Suprapubic skin (tissue), 4 donors: ENCODE data around the gene MAN2B2. TPM values are rescaled to one million over a fixed set of nuclear protein-coding genes. Genes with fewer than 3 reads are reported as not detected.

Source experiments
- DNase-seq, 2 donors: peaks; one replicate each; pipeline ENCODE4 v3.0.0-alpha.2; 2019; ENCODE audit warnings: low spot score in 2 of 2
- H3K27ac ChIP-seq: fragments of 200-600 bp; sonication (generic); one replicate; pipeline ENCODE4 v1.5.1; 2019
- H3K27me3 ChIP-seq: fragments of 200-600 bp; sonication (generic); one replicate; pipeline ENCODE4 v1.5.1; 2019
- H3K36me3 ChIP-seq: fragments of 200-600 bp; sonication (generic); one replicate; pipeline ENCODE4 v1.5.1; 2019
- H3K4me1 ChIP-seq: fragments of 200-600 bp; sonication (generic); one replicate; pipeline ENCODE4 v1.5.1; 2019
- H3K4me3 ChIP-seq: fragments of 200-600 bp; sonication (generic); one replicate; pipeline ENCODE4 v1.5.1; 2019; ENCODE audit warnings: mild to moderate bottlenecking
- H3K9me3 ChIP-seq: fragments of 200-600 bp; sonication (generic); one replicate; pipeline ENCODE4 v1.5.1; 2019
- CTCF ChIP-seq, 2 donors: fragments of 200-600 bp in 1 of 2; fragments of 450-650 bp in 1 of 2; sonication (generic) in 1 of 2; IDR thresholded peaks; one replicate each; pipeline ENCODE4 v1.5.1; 2016 to 2019; ENCODE audit warnings: antibody characterized with exemption in 2 of 2, mild to moderate bottlenecking in 1 of 2, moderate library complexity in 1 of 2
- EP300 ChIP-seq: sonication (generic); formaldehyde crosslinking; IDR thresholded peaks from one replicate; pipeline ENCODE4 v1.6.1; 2017; ENCODE audit warnings: antibody characterized with exemption
- POLR2A ChIP-seq, 2 donors: fragments of 450-650 bp; IDR thresholded peaks; one replicate each; pipeline ENCODE4 v1.6.1; 2017; ENCODE audit warnings: antibody characterized with exemption in 2 of 2, mild to moderate bottlenecking in 2 of 2, moderate library complexity in 2 of 2
- POLR2AphosphoS5 ChIP-seq, 3 donors: sonication (generic); formaldehyde crosslinking; IDR thresholded peaks; one replicate each; pipeline ENCODE4 v1.6.1; 2017; ENCODE audit warnings: antibody characterized with exemption in 3 of 3
- WGBS: methylation state at CpG from one replicate; pipeline ENCODE4 v1.1.5; 2018; 5-methylcytosine and 5-hydroxymethylcytosine counted together
- total RNA-seq, 4 donors: library from RNA; depleted of rRNA; stranded (reverse); fragments of >200 nt; gene quantifications; one replicate each; pipeline ENCODE4 v1.1.0, GENCODE V29; 2016

The MAN2B2 gene
- total RNA-seq, 4 donors from 2014 or later, result 19.6 to 27.9 (median 25.2) TPM

- Histone ChIP-seq H3K9me3 (no peaks in the 10 kb centered on the region), H3K4me3 (no peak overlapping the region), H3K27ac (no peak overlapping the region), H3K4me1 (no peaks in the 10 kb centered on the region), H3K36me3 (peaks cover 65% of the 10 kb centered on the region), H3K27me3 (no peaks in the 10 kb centered on the region)
- DNase-seq, result no peak
- TF ChIP-seq POLR2A (IDR thresholded peaks at IDR 0.05) (no peak), EP300 (no peak), CTCF (IDR thresholded peaks at IDR 0.05) (no peak), POLR2AphosphoS5 (IDR thresholded peaks at IDR 0.05) (no peak)
- WGBS, result 91% methylated on average over 19 of the region's 24 CpGs
Measured at GRCh38 chr4:6619466-6620255, 44.7 kb downstream of the MAN2B2 start.

GRCh38 chr4:6620296-6620695 lies 45.3 kb downstream of the MAN2B2 start:
- Histone ChIP-seq H3K27ac (no peak overlapping the region), H3K4me3 (no peak overlapping the region), H3K36me3 (peaks cover 59% of the 10 kb centered on the region), H3K4me1 (no peaks in the 10 kb centered on the region), H3K27me3 (no peaks in the 10 kb centered on the region), H3K9me3 (no peaks in the 10 kb centered on the region)
- WGBS, result 94% methylated on average over 10 of the region's 10 CpGs
- no peak for DNase-seq
- TF ChIP-seq POLR2AphosphoS5 (IDR thresholded peaks at IDR 0.05) (no peak), EP300 (no peak), CTCF (IDR thresholded peaks at IDR 0.05) (no peak), POLR2A (IDR thresholded peaks at IDR 0.05) (no peak)

GRCh38 chr4:6620891-6621555 lies 46.0 kb downstream of the MAN2B2 start:
- H3K4me3 ChIP-seq, result no peak overlapping the region
- DNase-seq, result no peak
- no peak for TF ChIP-seq POLR2A (IDR thresholded peaks at IDR 0.05)
- no peak for TF ChIP-seq EP300
- no peak for TF ChIP-seq CTCF (IDR thresholded peaks at IDR 0.05)
- TF ChIP-seq POLR2AphosphoS5 (IDR thresholded peaks at IDR 0.05), result no peak
- H3K27me3 ChIP-seq, result no peaks in the 10 kb centered on the region
- no peaks in the 10 kb centered on the region for H3K4me1 ChIP-seq
- no peak overlapping the region for H3K27ac ChIP-seq
- peaks cover 52% of the 10 kb centered on the region for H3K36me3 ChIP-seq
- no peaks in the 10 kb centered on the region for H3K9me3 ChIP-seq
- 85% methylated on average over 10 of the region's 10 CpGs for WGBS

- Histone ChIP-seq H3K9me3 (no peaks in the 10 kb centered on the region), H3K36me3 (peaks cover 47% of the 10 kb centered on the region), H3K27me3 (no peaks in the 10 kb centered on the region), H3K4me1 (no peaks in the 10 kb centered on the region), H3K4me3 (no peak overlapping the region), H3K27ac (no peak overlapping the region)
- no peak for DNase-seq
- TF ChIP-seq CTCF (IDR thresholded peaks at IDR 0.05) (no peak), POLR2A (IDR thresholded peaks at IDR 0.05) (no peak), POLR2AphosphoS5 (IDR thresholded peaks at IDR 0.05) (no peak), EP300 (no peak)
- WGBS, result 83% methylated on average over 13 of the region's 13 CpGs
Measured at GRCh38 chr4:6621556-6621927, 46.6 kb downstream of the MAN2B2 start.

GRCh38 chr4:6622744-6623143 lies 47.8 kb downstream of the MAN2B2 start:
- TF ChIP-seq CTCF (IDR thresholded peaks at IDR 0.05) (no peak), POLR2AphosphoS5 (IDR thresholded peaks at IDR 0.05) (no peak), POLR2A (IDR thresholded peaks at IDR 0.05) (no peak), EP300 (no peak)
- 94% methylated on average over 2 of the region's 2 CpGs for WGBS
- DNase-seq, result no peak
- no peaks in the 10 kb centered on the region for H3K27me3 ChIP-seq
- H3K36me3 ChIP-seq, result peaks cover 35% of the 10 kb centered on the region
- no peak overlapping the region for H3K27ac ChIP-seq
- H3K9me3 ChIP-seq, result no peaks in the 10 kb centered on the region
- no peaks in the 10 kb centered on the region for H3K4me1 ChIP-seq
- H3K4me3 ChIP-seq, result no peak overlapping the region
